PFSK-1 (cell line): ENCODE results near the gene BAG5.

ENCODE experiments used
- FOXP2 ChIP-seq: optimal IDR thresholded peaks from 2 replicates; pipeline ENCODE3; 2011; ENCODE audit warnings: borderline replicate concordance, control low read depth, inconsistent platforms; ENCODE audit not compliant: insufficient read depth; ENCODE audit errors: extremely low read length, extremely low read depth
- POLR2AphosphoS5 ChIP-seq: IDR thresholded peaks from 2 replicates; pipeline ENCODE4 v1.6.1; 2012; ENCODE audit warnings: low read depth, mild to moderate bottlenecking, control low read depth, low read length, moderate library complexity
- REST ChIP-seq, 2 experiments: IDR thresholded peaks; 2 replicates each; pipeline versions ENCODE4 v1.6.1 to v1.8.0; 2011 to 2012; ENCODE audit warnings: low read depth in 2 of 2, low read length in 2 of 2, control low read depth in 1 of 2, inconsistent platforms in 1 of 2, mild to moderate bottlenecking in 1 of 2, moderate library complexity in 1 of 2; ENCODE audit not compliant: insufficient read depth in 1 of 2
- SIN3A ChIP-seq: IDR thresholded peaks from 2 replicates; pipeline ENCODE4 v1.6.1; 2012; ENCODE audit warnings: mild to moderate bottlenecking, low read length, moderate library complexity, borderline replicate concordance; ENCODE audit not compliant: insufficient read depth
- TAF1 ChIP-seq: IDR thresholded peaks from 2 replicates; pipeline ENCODE4 v1.6.1; 2012; ENCODE audit warnings: low read length, control low read depth, borderline replicate concordance; ENCODE audit not compliant: insufficient read depth

Gene BAG5

DNA sequence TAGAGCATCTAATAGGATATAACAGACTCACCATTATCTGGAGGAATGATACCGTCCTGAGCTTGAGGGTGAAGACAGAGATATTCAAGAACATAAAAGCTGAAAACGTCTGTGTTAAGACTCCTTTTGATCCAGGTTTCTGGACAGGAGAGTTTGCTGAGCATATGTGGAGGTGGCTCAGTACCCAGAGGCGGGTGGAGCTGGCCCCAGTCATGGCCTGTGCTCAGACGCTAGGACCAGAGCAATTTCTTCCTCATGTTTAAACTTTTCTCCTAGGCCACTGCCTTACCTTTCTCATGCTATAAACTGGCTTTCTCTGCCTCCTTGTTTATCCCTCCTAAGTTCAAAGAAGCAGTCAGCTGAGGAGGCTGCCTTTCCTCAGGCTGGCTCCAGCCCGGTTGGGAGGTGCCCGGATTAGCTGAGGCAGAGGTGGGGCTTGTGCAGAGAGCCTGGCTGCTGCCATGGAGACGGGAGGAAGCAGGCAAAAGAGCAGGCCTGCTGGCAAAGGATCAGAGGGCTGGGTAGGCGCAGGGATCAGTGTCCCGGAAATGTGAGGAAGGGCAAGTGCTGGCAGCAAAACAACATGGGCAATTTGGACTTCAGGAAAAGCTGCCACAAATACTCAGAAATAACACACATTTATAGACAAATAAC, 14.0 kb upstream of the BAG5 start:
- TF ChIP-seq POLR2AphosphoS5 (no peak), REST (IDR thresholded peaks at IDR 0.05; ENCODE audit: insufficient read depth in 1 of 2, low read depth in 2 of 2, low read length in 2 of 2) (no peak), SIN3A (peak; percentile 78; the same call in 1 of the 2 replicates), FOXP2 (peak; percentile 82), TAF1 (no peak)

GRCh38 chr14:103574707-103575285, 12.3 kb upstream of the BAG5 start:
- TF ChIP-seq REST (IDR thresholded peaks at IDR 0.05; ENCODE audit: insufficient read depth in 1 of 2, low read depth in 2 of 2, low read length in 2 of 2) (no peak), SIN3A (no peak), TAF1 (no peak), POLR2AphosphoS5 (no peak), FOXP2 (no peak)

DNA sequence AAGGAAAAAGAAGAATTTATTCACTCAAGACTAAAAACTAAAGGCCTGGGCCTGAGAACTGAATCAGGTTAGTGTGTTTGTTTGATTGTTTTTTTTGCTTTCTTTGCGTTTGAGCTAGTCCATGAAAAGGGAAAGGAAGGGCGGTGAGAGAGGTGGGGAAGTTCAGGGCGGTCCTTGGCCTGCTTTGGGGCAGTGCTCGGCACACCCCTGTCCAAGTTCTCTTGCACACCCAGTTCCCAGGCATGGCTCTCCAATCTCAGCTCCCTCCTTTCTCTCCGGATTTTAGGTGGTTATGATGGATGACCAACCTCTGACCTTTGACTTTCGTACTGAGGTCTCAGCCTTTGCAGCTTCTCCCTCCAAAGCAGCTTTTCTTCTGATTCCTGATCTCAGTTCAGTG, 11.6 kb upstream of the BAG5 start:
- TF ChIP-seq SIN3A: no peak
- TF ChIP-seq FOXP2: no peak
- no peak for TF ChIP-seq REST (IDR thresholded peaks at IDR 0.05; ENCODE audit: insufficient read depth in 1 of 2, low read depth in 2 of 2, low read length in 2 of 2)
- TF ChIP-seq POLR2AphosphoS5: no peak
- no peak for TF ChIP-seq TAF1

DNA sequence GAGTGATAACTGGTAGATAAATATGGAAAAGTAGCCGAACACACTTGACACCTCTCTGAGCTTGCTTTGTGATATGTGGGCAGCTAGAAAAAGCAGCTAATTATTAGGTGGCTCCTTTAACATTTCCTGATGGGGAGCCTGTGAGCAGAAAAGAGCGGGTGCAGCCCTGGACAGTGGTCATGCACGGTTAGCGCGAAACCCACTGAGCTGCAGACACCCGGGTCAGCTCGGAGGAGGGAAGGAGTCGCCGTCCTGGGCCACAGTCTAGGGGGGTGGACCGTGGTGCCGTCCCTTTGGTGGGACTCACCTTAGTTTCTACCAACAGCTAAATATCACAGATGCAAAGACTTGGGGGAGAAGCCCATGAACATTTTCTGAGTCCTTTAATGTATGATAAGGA, 7.0 kb upstream of the BAG5 start:
- TF ChIP-seq FOXP2 (no peak), TAF1 (no peak), SIN3A (no peak), POLR2AphosphoS5 (no peak)

- TF ChIP-seq REST (IDR thresholded peaks at IDR 0.05; ENCODE audit: insufficient read depth in 1 of 2, low read depth in 2 of 2, low read length in 2 of 2) (no peak), POLR2AphosphoS5 (no peak), SIN3A (no peak), FOXP2 (no peak), TAF1 (no peak)
These were observed 6.5 kb upstream of the BAG5 start for GRCh38 chr14:103568952-103569351.
